ENCODE measurements around the gene PEMT. TPM values are rescaled to one million over a fixed set of nuclear protein-coding genes. Genes with fewer than 3 reads are reported as not detected.
"Not testable (repeated sequence)": the region's sequence is repeated elsewhere in the genome, so short reads cannot be mapped to it uniquely, and the experiment has no call there.

The PEMT gene
- total RNA-seq, result 10 to 100 TPM; 24.6 to 32.2 (median 28.2) TPM

DNA sequence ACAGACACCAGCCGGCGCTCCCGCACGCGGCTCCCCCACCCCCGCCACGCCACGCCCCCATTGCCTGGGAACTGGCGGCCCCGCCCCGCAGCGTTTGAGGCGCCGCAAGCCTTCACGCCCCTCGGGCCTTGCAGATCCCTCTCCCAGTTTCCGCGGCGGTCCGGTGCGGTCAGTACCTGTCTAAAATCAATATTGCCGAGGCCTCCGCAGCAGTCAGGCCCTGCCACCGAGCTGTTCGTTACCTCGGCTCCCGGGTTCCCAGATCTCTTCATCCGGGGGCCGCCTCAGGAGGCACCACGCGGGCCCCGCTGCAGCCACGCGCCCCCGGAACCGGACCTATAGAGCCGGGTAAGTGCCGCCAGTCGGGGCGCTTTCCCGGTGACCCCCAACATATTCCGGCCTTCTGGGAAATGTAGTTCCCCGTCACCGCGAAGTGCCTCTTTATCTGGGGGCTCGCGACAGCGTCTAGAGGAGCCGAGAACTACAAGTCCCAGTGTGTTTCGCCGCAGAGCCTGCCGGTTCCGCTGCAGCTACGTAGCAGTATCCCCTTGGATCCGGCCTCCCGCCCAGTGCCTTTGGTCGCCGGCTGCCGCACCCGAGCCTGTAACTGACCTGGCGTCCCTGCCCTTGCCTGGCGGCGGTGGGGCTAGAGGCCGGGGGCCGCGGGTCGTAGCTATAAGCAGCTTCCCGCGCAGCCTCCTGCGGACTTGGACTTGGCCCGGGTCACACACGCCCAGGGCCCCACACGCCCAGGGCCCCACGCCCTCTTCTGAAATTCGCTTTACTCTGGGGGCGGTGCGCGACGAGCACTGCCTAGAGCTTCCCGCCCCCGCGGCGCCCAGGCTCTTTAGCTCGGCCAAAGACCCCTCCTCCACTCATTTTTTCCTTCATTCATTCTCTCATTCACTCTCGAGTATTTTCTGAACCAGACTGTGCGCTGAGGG is at the start of gene PEMT:
TSS of gene PEMT (minus strand) at position 354 of the 944 bp plus-strand sequence. CDS start at position 272, 82 bp downstream.
- H3K4me1 ChIP-seq, result peaks cover 15 to 61% (median 23%) of the 10 kb centered on the region in 3 donors
- no peaks in the 10 kb centered on the region for H3K36me3 ChIP-seq
- DNase-seq, result peak; percentile 91
- 0 to 1% methylated on average over 20 to 24 of the region's 86 CpGs for WGBS, 2 donors
- H3K9me3 ChIP-seq, result no peaks in the 10 kb centered on the region
- peak within 1 kb of the TSS; percentile 90 to 95 (median 91) for H3K27ac ChIP-seq
- H3K4me3 ChIP-seq, result peak within 1 kb of the TSS; percentile 54 to 98 (median 78)
- TF ChIP-seq POLR2A (IDR thresholded peaks at IDR 0.05), result peak in 2 of 4 donors; percentile 39 to 80
- TF ChIP-seq CTCF (IDR thresholded peaks at IDR 0.05), result peak in 2 of 6 experiments; percentile 3 to 28
- no peaks in the 10 kb centered on the region for H3K27me3 ChIP-seq
- intact Hi-C loops (cut with DNase I), result no loop called here

DNA sequence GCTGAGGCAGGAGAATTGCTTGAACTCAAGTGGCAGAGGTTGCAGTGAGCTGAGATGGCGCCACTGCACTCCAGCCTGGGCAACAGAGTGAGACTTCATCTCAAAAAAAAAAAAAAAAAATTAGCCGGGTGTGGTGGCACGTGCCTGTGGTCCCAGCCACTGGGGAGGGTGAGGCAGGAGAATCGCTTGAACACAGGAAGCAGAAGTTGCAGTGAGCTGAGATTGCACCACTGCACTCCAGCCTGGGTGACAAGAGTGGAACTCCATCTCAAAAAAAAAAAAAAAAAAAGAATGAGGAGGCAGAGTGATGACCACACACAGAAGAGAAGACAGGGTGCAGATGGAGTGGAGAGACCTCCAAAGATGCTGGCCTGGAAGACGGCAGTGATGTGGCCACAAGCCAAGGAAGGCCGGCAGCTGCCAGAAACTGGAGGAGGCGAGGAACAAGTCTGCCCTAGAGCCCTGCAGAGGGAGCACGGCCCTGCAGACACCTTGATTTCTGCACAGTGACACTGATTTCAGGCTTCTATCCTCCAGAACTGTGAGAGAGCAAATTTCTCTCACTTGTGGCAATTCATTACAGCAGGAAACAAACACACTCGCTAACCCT is 48.3 kb upstream of the PEMT start:
- not testable (repeated sequence) for DNase-seq, H3K4me3 ChIP-seq, H3K36me3 ChIP-seq, H3K27me3 ChIP-seq, H3K27ac ChIP-seq, H3K9me3 ChIP-seq
- peaks cover 0 to 15% (median 5%) of the 10 kb centered on the region in 3 donors for H3K4me1 ChIP-seq
- intact Hi-C loops (cut with DNase I), result loop anchor here (5.0 kb wide), 2 partner anchors 142 to 282 kb away; partner anchors contain the start of gene RASD1
- WGBS, 2 donors, result 39 to 52% methylated on average over 9 of the region's 9 CpGs

DNA sequence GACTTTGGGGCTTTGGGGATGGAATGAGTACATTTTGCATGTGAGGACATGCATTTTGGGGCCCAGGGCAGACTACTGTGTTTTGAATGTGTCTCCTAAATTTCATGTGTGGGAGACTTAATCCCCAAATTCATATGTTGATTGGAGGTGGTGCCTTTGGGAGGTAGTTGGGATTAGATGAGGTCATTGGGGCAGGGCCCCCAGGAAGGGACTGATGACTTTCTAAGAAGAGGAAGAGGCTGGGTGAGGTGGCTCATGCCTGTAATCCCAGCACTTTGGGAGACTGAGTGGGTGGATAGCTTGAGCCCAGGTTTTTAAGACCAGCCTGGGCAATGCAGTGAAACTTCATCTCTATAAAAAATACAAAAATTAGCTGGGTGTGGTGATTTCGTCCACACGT is 47.0 kb upstream of the PEMT start:
- TF ChIP-seq CTCF (IDR thresholded peaks at IDR 0.05) (no peak), POLR2A (IDR thresholded peaks at IDR 0.05) (no peak)
- Histone ChIP-seq H3K9me3 (no peaks in the 10 kb centered on the region), H3K27me3 (no peaks in the 10 kb centered on the region), H3K4me3 (no peak overlapping the region), H3K27ac (no peak overlapping the region), H3K36me3 (no peaks in the 10 kb centered on the region), H3K4me1 (peaks cover 0 to 16% (median 6%) of the 10 kb centered on the region in 3 donors)
- intact Hi-C loops (cut with DNase I), result no loop called here
- no peak for DNase-seq
- WGBS, 2 donors, result 41 to 50% methylated on average over 2 of the region's 2 CpGs

GRCh38 chr17:17636272-17636885 is 44.9 kb upstream of the PEMT start:
- 60 to 67% methylated on average over 5 of the region's 5 CpGs for WGBS, 2 donors
- Histone ChIP-seq H3K9me3 (no peaks in the 10 kb centered on the region), H3K4me3 (no peak overlapping the region), H3K36me3 (no peaks in the 10 kb centered on the region), H3K27ac (no peak overlapping the region), H3K4me1 (peaks cover 0 to 17% (median 9%) of the 10 kb centered on the region in 3 donors), H3K27me3 (no peaks in the 10 kb centered on the region)
- TF ChIP-seq CTCF (IDR thresholded peaks at IDR 0.05) (no peak), POLR2A (IDR thresholded peaks at IDR 0.05) (no peak)
- no peak for DNase-seq
- intact Hi-C loops (cut with DNase I), result no loop called here

DNA sequence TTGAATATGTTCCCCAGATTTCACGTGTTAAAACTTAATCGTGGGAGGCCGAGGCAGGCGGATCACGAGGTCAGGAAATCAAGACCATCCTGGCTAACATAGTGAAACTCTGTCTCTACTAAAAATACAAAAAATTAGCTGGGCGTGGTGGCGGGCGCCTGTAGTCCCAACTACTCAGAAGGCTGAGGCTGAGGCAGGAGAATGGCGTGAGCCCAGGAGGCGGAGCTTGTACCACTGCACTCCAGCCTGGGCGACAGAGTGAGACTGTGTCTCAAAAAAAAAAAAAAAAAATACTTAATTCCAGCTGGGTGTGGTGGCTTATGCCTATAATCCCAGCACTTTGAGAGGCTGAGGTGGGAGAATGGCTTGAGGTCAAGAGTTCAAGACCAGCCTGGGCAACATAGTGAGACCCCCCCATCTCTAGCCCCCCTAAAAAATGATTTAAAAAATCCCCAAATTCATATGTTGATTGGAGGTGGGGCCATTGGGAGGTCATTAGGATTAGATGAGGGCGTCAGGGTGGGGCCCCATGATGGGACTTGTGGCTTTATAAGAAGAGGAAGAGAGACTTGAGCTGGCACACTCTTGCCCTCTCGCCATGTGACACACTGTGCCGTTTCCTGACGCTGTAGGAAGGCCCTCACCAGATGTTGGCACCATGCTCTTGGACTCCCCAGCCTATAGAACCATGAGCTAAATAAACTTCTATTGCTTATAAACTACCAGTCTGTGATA is 44.2 kb upstream of the PEMT start:
- H3K27me3 ChIP-seq; DNase-seq; H3K9me3 ChIP-seq; H3K36me3 ChIP-seq; H3K27ac ChIP-seq; intact Hi-C loops (cut with DNase I); H3K4me3 ChIP-seq: not testable (repeated sequence)
- WGBS, 2 donors, result 74 to 80% methylated on average over 13 to 15 of the region's 15 CpGs
- peaks cover 0 to 17% (median 9%) of the 10 kb centered on the region in 3 donors for H3K4me1 ChIP-seq
